B cell (primary cell): ENCODE results near the gene PLEKHA5.

Source experiments
- CTCF ChIP-seq: fragments of 200-600 bp; IDR thresholded peaks from one replicate; pipeline ENCODE4 v1.8.0; 2022; ENCODE audit warnings: antibody characterized with exemption, mild to moderate bottlenecking
- EZH2 ChIP-seq: IDR thresholded peaks from 2 replicates; pipeline ENCODE4 v1.6.1; 2012; ENCODE audit warnings: borderline replicate concordance, low read depth, mild to moderate bottlenecking, moderate library complexity, low read length; ENCODE audit not compliant: insufficient read depth, poor library complexity, severe bottlenecking

GRCh38 chr12:19245666-19246065 lies 116.1 kb downstream of the PLEKHA5 start:
- TF ChIP-seq CTCF (no peak), EZH2 (no peak)
